Measurements from ENCODE around the gene PLD1.

The PLD1 gene

GRCh38 chr3:171688002-171688401 is 122.3 kb downstream of the PLD1 start:
- no peak for DNase-seq (ENCODE audit: extremely low read depth, low read depth)
- no peak for TF ChIP-seq CTCF (IDR thresholded peaks at IDR 0.05; ENCODE audit: low read depth, low read length, missing control alignments)
- H3K4me3 ChIP-seq (replicated peaks; ENCODE audit: low read depth, low read length): no peak overlapping the region

GRCh38 chr3:171687581-171687980 is 122.7 kb downstream of the PLD1 start:
- no peak for TF ChIP-seq CTCF (IDR thresholded peaks at IDR 0.05; ENCODE audit: low read depth, low read length, missing control alignments)
- no peak for DNase-seq (ENCODE audit: extremely low read depth, low read depth)

GRCh38 chr3:171687064-171687463 is 123.2 kb downstream of the PLD1 start:
- no peak for TF ChIP-seq CTCF (IDR thresholded peaks at IDR 0.05; ENCODE audit: low read depth, low read length, missing control alignments)
- no peak overlapping the region for H3K4me3 ChIP-seq (replicated peaks; ENCODE audit: low read depth, low read length)
- no peak for DNase-seq (ENCODE audit: extremely low read depth, low read depth)

More at GRCh38 chr3:171687581-171687980, 122.7 kb downstream of the PLD1 start:
- no peak overlapping the region for H3K4me3 ChIP-seq (replicated peaks; ENCODE audit: low read depth, low read length)

- TF ChIP-seq CTCF (IDR thresholded peaks at IDR 0.05; ENCODE audit: low read depth, low read length, missing control alignments): no peak
- no peak for DNase-seq (ENCODE audit: extremely low read depth, low read depth)
- H3K4me3 ChIP-seq (replicated peaks; ENCODE audit: low read depth, low read length): no peak overlapping the region
Measured at GRCh38 chr3:171685116-171685895, 125.0 kb downstream of the PLD1 start.

GRCh38 chr3:171684221-171684620 is 126.1 kb downstream of the PLD1 start:
- no peak overlapping the region for H3K4me3 ChIP-seq (replicated peaks; ENCODE audit: low read depth, low read length)
- DNase-seq (ENCODE audit: extremely low read depth, low read depth): no peak
- no peak for TF ChIP-seq CTCF (IDR thresholded peaks at IDR 0.05; ENCODE audit: low read depth, low read length, missing control alignments)

- no peak overlapping the region for H3K4me3 ChIP-seq (replicated peaks; ENCODE audit: low read depth, low read length)
- no peak for TF ChIP-seq CTCF (IDR thresholded peaks at IDR 0.05; ENCODE audit: low read depth, low read length, missing control alignments)
- no peak for DNase-seq (ENCODE audit: extremely low read depth, low read depth)
Measured at GRCh38 chr3:171682743-171683142, 127.5 kb downstream of the PLD1 start.

Data from HFF-Myc (cell line).